CD4-positive, alpha-beta T cell treated with Interleukin-4 for 1 hour (primary cell): ENCODE data around the gene SYT5.
"Not testable (repeated sequence)": the region's sequence is repeated elsewhere in the genome, so short reads cannot be mapped to it uniquely, and the experiment has no call there.

Experiments
- DNase-seq, 2 donors: peaks; one replicate each; pipeline ENCODE4 v3.0.0-alpha.2; 2020 to 2022

SYT5 gene

DNA sequence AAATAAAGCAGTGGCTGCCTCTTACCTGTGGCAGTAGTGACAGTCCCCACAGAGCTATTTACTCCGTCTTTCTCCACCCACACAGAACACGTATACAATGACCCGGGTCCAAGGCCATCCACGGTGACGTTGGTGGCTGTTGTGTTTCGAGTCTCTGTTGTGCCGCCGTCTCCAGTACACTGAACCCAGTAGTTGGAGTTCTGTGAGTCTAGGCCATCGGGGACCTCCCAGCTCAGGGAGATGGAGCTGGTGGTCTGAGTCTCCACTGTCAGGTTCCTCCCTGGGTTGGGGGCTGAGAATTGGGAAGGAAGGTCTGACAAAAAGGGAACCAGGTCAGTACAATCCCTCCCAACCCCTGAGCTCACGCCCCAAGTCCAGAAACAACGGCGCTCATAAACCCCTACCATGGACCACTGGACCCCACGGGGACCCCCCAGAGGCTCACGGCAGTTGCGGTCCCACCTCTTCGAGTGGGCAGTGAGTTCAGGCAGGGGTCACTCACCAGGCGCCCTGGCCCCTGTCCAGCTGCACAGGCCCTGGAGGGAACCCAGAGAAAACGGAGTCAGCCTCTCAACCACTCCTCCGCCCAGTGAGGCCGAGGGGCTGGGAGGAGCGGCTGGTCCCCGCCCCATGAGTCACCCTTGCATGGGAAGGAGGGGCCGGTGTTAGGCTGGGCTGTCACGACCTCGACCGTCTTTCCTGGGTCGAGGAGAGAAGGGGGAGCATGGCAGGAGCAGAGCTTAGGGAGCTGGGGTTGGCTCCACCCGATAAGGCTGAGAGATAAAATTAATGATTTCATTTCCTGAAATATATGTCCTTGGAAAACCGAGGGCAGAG is 26.8 kb upstream of the SYT5 start:
- peak in 1 of 2 donors; percentile 53 for DNase-seq

GRCh38 chr19:55202199-55202598 is 22.1 kb upstream of the SYT5 start:
- peak; percentile 17 to 19 for DNase-seq

- no peak for DNase-seq
These were observed 19.6 kb upstream of the SYT5 start for GRCh38 chr19:55199620-55200204.

GRCh38 chr19:55198651-55199050 is 18.6 kb upstream of the SYT5 start:
- no peak for DNase-seq

DNA sequence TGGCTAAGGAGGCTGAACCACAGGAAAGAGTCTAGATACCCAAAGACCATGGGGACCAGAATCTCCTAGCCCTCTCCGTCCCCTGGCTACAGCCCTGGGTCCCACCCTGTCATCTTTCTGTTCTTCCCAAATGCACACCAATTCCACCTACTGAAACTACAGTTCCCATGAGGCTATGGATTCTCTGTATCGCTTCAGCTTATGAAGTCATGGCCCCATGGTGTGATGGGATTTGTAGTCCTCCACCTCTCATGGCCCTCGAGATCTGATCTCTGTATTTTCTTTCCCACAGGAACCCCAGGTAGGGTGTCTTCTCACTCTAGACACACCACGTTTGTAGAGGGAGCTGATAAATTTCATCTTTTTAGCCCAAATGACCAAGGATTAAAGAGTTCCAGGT is 17.4 kb upstream of the SYT5 start:
- no peak for DNase-seq

DNA sequence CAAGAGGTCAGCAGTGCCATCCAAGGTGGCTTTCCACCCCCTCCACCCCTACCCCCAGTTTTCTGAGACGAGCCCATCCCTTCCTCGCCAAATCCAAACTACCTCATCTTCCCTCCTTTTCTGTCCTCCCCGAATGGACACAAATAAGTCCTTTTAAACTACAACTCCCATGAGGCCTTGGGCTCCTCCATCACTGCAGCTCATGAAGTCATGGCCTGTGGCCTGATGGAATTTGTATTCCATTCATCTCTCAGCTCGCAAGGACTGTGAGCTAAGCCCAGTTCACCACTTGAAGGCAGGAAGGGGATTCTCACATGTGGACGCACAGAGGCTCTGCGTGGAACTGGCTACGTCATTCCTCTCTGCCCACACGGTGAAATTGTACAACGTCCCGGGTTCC is 16.7 kb upstream of the SYT5 start:
- no peak for DNase-seq

DNA sequence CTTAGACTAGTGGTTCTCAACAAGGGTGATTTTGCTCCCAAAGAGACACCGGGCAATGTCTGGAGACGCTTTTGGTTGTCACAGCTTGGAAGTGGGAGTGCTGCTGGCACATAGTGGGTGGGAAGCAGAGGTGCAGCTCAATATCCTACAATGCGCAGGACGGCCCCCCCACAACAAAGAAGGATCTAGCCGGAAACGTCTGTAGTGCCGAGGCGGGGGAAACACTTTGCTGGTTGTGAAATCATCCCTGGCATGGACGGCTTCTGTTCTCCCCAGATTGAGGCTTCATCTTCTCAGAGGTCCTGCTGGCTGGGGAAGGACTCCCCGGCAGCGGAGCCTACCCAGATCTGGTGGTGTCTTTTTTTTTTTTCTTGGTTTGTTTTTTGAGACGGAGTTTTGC is 13.4 kb upstream of the SYT5 start:
- DNase-seq, result no peak

DNA sequence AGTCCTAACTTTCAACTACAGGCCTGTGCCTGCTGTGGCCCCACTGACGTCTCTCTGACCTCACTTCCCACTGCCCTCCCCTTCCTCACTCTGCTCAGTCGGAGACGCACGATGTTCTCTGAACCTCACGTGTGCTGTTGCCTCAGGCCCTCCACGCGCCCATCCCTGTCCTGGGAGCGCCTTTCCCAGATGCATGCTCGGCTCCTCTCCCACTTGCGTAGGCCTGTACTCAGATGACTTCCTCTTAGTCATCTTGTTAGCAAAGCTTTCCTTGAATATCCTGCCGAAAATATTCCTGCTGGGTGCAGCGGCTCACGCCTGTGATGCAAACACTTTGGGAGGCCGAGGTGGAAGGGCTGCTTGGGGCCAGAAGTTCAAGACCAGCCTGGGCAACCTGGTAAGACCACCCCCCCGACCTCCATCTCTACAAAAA is 9.3 kb upstream of the SYT5 start:
- DNase-seq, result no peak

GRCh38 chr19:55188625-55189024 is 8.5 kb upstream of the SYT5 start:
- no peak for DNase-seq

DNA sequence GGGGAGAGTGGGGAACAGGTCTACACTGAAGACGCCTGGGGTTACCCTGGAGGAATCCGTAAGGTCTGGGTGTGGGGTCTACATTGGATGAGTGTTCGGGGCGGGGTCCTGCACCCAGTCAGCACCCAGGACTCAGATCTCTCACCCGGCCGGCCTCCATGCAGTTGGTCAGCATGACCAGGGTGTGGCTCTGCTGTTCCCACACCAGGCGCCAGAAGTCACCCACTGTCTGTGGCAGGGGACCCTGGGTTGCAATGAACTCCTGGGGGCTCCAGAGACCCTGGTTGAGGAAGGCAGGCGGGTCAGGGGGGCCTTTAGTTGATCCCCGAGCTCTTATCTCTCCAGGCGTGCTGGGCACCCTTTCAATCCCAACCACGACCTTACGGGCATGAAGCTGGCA is 6.0 kb upstream of the SYT5 start:
- no peak for DNase-seq

- no peak for DNase-seq
These were observed 1.7 kb upstream of the SYT5 start for GRCh38 chr19:55181740-55182139.

DNA sequence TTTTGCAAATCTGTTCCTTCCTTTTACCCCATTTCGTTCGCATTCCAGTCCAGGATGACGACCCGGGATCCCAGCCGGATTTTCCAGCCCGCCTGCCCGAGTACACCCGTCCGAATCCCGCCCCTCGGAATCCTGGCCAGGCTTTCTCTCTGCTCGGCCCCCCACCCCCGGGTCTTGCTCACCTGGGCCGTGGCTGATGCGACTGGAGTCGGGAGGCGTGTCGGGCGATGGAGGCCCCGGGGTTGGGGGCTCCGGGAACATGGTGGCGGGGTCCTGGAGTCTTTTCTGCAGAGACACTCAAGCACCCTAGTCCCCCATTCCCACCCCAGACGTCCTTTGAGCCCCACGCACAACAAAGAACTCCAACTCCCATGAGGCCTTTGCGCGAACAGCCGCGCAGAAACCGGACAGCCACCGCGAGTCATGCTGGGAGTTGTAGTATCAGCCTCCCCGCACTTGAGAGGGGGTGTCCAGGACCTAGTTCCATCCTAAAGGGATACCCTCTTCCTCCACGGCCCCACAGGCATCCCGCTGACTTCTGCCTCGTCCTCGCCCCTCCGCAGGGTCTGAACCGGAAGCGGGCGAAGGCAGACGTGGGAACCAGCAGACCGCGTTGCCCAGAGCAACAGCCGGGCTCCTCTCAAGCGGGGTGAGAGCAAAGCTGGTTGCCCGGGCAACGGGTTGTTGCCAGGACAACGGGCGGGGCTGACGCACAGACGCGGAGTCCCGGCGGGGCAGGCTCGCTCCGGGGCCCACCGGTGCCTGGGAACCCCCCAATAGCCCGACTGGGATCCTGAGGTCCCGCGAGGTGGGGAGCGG is 1.1 kb downstream of the SYT5 start:
- DNase-seq, result peak; percentile 93 to 96

DNA sequence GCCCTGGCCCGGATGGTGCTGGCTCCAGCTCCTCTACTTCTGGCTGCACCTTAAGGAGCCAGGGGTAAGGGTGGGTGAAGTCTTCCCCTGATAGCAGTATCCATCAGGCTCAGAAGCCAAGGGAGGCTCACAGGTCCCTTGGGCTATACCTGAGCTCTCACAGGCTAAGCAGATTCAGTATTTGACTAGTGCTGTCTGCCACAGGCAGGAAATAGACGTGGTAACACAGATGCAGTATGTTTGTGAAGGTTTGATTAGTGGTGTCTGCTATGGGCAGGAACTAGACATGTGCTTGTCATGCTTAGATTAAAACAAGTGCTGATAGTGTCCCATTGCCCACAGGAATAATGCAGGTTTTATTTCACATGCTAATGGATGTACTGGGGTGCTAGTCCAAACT is 4.0 kb downstream of the SYT5 start:
- no peak for DNase-seq

GRCh38 chr19:55175117-55175867 is 4.8 kb downstream of the SYT5 start:
- no peak for DNase-seq

GRCh38 chr19:55174425-55175116 is 5.5 kb downstream of the SYT5 start:
- no peak for DNase-seq

DNA sequence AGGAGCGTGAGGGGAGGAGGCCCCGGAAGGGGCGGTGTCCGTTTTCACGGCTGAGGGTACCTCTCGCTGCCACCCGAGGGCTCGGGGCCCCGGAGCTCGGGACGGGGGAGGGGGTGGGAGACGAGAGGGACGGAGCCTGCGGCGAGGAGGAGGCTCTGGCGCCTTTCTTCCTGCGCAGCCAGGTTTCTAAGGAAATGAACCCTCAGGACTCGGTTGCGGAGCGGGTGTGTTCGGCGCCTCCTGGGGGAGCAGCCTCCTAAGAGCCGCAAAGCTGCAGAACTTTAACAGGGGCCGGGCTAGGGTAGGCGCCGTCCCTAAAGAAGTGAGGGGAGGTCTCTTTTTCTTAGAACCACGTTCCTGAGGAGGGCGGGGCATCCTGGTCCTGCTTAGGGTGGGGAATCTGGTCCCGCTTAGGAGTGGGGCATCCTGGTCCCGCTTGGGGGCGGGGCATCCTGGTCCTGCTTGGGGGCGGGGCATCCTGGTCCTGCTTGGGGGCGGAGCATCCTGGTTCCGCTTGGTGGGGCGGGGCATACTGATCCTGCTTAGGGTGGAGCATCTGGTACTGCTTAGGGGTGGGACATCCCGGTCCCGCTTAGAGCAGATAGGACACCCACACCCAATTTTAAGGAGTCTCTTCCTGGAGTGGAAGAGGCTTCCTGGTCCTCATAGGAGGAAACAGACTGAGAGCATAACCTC is 6.2 kb downstream of the SYT5 start:
- DNase-seq, result peak; percentile 36 to 42

DNA sequence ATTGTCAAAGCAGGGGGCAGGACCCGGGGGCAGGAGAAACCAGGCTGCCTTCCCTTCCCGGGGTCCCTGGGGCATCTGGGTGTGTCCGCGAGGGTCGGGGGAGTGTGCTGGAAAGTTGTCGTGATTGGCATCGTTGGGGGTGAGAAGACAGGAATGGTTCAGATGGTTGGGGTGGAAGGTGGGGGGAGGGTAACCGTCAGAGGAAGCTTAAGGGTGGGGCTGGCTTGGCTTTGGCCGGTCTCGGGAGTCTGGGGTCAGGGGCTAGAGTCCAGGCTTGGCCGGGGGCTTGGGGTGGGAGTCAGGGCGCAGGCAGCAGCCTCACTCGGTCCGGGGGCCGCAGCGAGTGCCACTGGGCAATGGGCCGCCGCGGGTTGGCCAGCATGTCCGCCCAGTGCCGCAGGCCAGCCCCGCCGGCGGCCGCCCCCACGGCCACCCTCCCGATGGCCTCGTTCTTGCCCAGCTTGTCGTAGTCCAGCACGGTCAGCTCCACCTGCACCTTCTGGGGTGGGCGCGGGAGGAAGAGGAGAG is 6.8 kb downstream of the SYT5 start:
- no peak for DNase-seq

DNA sequence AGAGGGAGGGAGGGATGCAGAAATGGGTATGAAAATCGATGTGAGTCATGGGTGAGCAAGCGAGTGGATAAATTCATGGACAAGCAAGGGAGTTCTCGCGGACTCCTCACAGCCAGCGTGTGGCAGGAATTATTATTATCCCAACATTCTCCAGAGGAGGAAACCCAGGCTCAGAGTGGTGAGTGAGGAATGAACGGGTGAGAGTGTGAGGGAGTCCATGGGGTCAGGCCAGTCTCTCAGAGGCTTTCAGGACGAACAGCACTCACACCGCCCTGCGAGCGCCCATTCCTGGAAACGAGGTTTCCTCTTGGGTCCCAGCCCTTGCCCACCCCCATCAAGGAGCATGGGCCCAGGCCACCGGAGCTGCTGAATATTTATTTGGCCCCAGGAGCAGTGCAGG is 7.3 kb downstream of the SYT5 start:
- DNase-seq, result no peak

- DNase-seq, result not testable (repeated sequence)
These were observed 7.8 kb downstream of the SYT5 start for GRCh38 chr19:55172318-55172717.

DNA sequence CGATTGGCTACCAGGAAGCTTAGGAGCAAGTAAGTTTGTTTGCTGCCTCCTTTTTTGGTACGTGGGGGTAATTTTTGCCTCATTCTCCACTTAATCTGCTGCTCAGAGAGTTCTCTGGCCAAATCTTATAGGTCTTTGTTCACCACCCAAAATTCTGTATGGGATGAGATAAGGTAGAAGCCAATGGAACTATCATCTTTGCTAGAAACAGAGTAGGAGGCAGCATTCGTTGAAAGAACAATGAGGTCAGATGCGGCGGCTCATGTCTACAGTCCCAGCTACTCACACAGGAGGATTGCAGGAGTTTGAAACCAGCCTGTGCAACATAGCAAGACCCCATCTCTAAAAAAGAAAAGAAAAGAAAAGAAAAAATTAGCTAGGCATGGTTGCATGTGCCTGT is 8.6 kb downstream of the SYT5 start:
- DNase-seq, result no peak

GRCh38 chr19:55169136-55169535 is 11.0 kb downstream of the SYT5 start:
- DNase-seq, result no peak
